Measurements from ENCODE around the gene NANOG. TPM values are rescaled to one million over a fixed set of nuclear protein-coding genes. Genes with fewer than 3 reads are reported as not detected.
"Not testable (repeated sequence)": the region's sequence is repeated elsewhere in the genome, so short reads cannot be mapped to it uniquely, and the experiment has no call there.

The NANOG gene
- total RNA-seq (under 1 TPM in 5 of 7 donors, not detected in 2; under 0.01 to 0.62 (median 0.28) TPM), polyA plus RNA-seq (under 1 TPM in 1 of 2 donors, not detected in 1; 0.01 TPM)
- long read RNA-seq, donor 1: 0 reads
- long read RNA-seq, donor 2, full-length matches to known transcripts: 2 of 18 reads
- long read RNA-seq, donor 2, partial matches to known transcripts: 16 of 18 reads
- long read RNA-seq, donor 2, other reads (novel, unspliced or antisense): 0 of 18 reads
- long read RNA-seq, donor 3: 0 reads

DNA sequence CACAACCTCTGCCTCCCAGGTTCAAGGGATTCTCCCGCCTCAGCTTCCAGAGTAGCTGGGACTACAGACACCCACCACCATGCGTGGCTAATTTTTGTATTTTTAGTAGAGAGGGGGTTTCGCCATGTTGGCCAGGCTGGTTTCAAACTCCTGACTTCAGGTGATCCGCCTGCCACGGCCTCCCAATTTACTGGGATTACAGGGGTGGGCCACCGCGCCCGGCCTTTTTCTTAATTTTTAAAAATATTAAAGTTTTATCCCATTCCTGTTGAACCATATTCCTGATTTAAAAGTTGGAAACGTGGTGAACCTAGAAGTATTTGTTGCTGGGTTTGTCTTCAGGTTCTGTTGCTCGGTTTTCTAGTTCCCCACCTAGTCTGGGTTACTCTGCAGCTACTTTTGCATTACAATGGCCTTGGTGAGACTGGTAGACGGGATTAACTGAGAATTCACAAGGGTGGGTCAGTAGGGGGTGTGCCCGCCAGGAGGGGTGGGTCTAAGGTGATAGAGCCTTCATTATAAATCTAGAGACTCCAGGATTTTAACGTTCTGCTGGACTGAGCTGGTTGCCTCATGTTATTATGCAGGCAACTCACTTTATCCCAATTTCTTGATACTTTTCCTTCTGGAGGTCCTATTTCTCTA lies at the start of gene NANOG:
Gene NANOG (plus strand): TSS at position 519 of the 645 bp plus-strand sequence. CDS start 213 bp downstream, outside the sequence.
- WGBS, 3 donors: 78 to 84% (median 80%) methylated on average over 13 of the region's 13 CpGs
- H3K36me3 ChIP-seq; DNase-seq; H3K9me3 ChIP-seq; intact Hi-C loops (cut with DNase I); H3K27ac ChIP-seq; H3K27me3 ChIP-seq; H3K4me1 ChIP-seq (ENCODE audit: insufficient read depth); H3K4me3 ChIP-seq: not testable (repeated sequence)

- WGBS, 3 donors: 71 to 91% (median 86%) methylated on average over 5 of the region's 5 CpGs
- TF ChIP-seq, protein P1, sequence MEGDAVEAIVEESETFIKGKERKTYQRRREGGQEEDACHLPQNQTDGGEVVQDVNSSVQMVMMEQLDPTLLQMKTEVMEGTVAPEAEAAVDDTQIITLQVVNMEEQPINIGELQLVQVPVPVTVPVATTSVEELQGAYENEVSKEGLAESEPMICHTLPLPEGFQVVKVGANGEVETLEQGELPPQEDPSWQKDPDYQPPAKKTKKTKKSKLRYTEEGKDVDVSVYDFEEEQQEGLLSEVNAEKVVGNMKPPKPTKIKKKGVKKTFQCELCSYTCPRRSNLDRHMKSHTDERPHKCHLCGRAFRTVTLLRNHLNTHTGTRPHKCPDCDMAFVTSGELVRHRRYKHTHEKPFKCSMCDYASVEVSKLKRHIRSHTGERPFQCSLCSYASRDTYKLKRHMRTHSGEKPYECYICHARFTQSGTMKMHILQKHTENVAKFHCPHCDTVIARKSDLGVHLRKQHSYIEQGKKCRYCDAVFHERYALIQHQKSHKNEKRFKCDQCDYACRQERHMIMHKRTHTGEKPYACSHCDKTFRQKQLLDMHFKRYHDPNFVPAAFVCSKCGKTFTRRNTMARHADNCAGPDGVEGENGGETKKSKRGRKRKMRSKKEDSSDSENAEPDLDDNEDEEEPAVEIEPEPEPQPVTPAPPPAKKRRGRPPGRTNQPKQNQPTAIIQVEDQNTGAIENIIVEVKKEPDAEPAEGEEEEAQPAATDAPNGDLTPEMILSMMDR (IDR thresholded peaks at IDR 0.05): no peak
- no peak for TF ChIP-seq POLR2A (IDR thresholded peaks at IDR 0.05)
- TF ChIP-seq EP300 (IDR thresholded peaks at IDR 0.05): no peak
- Histone ChIP-seq H3K9me3 (no peaks in the 10 kb centered on the region), H3K4me3 (no peak within 1 kb of the TSS), H3K27ac (no peak within 1 kb of the TSS), H3K27me3 (no peaks in the 10 kb centered on the region), H3K36me3 (no peaks in the 10 kb centered on the region), H3K4me1 (ENCODE audit: insufficient read depth) (no peaks in the 10 kb centered on the region)
- intact Hi-C loops (cut with DNase I): no loop called here
- DNase-seq: no peak
Measured at GRCh38 chr12:7747246-7747645, 42.0 kb upstream of the NANOG start, which contains the start of gene CLEC4C. CLEC4C (minus strand) TSS chr12:7747375; CDS start chr12:7747348, 27 bp downstream.

GRCh38 chr12:7748852-7749251 lies 40.4 kb upstream of the NANOG start:
- TF ChIP-seq EP300 (IDR thresholded peaks at IDR 0.05): no peak
- TF ChIP-seq POLR2A (IDR thresholded peaks at IDR 0.05): no peak
- TF ChIP-seq, protein P1 (IDR thresholded peaks at IDR 0.05): no peak
- no peaks in the 10 kb centered on the region for H3K9me3 ChIP-seq
- WGBS, 3 donors: 46 to 57% (median 50%) methylated on average over 4 of the region's 4 CpGs
- H3K4me3 ChIP-seq: no peak overlapping the region
- H3K36me3 ChIP-seq: no peaks in the 10 kb centered on the region
- no peaks in the 10 kb centered on the region for H3K4me1 ChIP-seq (ENCODE audit: insufficient read depth)
- H3K27ac ChIP-seq: no peak overlapping the region
- H3K27me3 ChIP-seq: no peaks in the 10 kb centered on the region
- DNase-seq: no peak
- intact Hi-C loops (cut with DNase I): no loop called here

DNA sequence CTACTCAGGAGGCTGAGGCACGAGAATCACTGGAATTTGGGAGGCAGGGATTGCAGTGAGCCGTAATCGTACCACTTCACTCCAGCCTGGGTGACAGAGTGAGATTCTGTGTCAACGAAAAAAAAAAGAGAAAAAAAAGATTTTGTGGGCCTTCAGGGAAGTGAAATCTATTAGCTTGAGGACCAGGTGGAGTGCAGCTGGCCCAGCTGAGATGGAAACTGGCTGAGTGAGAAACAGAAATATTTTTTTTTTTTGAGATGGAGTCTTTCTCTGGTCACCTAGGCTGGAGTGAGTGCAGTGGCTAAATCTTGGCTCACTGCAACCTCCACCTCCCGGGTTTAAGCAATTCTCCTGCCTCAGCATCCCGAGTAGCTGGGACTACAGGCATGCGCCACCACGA lies 39.8 kb upstream of the NANOG start:
- H3K27ac ChIP-seq: no peak overlapping the region
- no peak overlapping the region for H3K4me3 ChIP-seq
- H3K27me3 ChIP-seq: no peaks in the 10 kb centered on the region
- H3K4me1 ChIP-seq (ENCODE audit: insufficient read depth): no peaks in the 10 kb centered on the region
- DNase-seq: no peak
- TF ChIP-seq, protein P1 (IDR thresholded peaks at IDR 0.05): no peak
- TF ChIP-seq POLR2A (IDR thresholded peaks at IDR 0.05) (no peak), EP300 (IDR thresholded peaks at IDR 0.05) (no peak)
- no peaks in the 10 kb centered on the region for H3K36me3 ChIP-seq
- 47 to 63% (median 50%) methylated on average over 8 of the region's 8 CpGs for WGBS, 3 donors
- no peaks in the 10 kb centered on the region for H3K9me3 ChIP-seq
- intact Hi-C loops (cut with DNase I): no loop called here

DNA sequence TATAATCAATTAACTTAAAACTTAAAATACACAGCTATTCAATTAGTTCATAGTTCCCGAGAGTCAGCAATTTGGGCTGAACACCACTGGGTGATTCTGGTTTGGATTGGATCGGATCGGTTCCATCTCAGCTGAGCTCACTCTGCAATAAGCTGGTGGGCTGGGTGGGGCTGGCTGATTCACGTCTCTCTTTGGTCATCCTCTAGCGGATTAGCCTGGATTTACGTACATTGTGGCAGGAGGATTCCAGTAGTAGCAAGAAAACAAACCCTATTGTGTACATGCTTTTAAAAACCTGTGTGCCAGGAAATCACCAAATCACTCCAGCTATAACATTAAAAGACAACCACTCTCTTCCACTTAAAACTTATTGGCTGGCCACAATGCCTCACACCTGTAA lies 38.9 kb upstream of the NANOG start:
- intact Hi-C loops (cut with DNase I): no loop called here
- Histone ChIP-seq H3K27ac (no peak overlapping the region), H3K4me1 (ENCODE audit: insufficient read depth) (no peaks in the 10 kb centered on the region), H3K9me3 (no peaks in the 10 kb centered on the region), H3K36me3 (no peaks in the 10 kb centered on the region), H3K4me3 (no peak overlapping the region), H3K27me3 (no peaks in the 10 kb centered on the region)
- 80 to 88% (median 87%) methylated on average over 6 of the region's 6 CpGs for WGBS, 3 donors
- TF ChIP-seq EP300 (IDR thresholded peaks at IDR 0.05) (no peak), POLR2A (IDR thresholded peaks at IDR 0.05) (no peak)
- TF ChIP-seq, protein P1 (IDR thresholded peaks at IDR 0.05): no peak
- no peak for DNase-seq

All from ovary (tissue), 10 donors.